ENCODE data around the gene RAP1GAP2.
A peak's percentile ranks its signal among the peaks of the same experiment; 100 is the strongest.
"Not testable (repeated sequence)": the region's sequence is repeated elsewhere in the genome, so short reads cannot be mapped to it uniquely, and the experiment has no call there.

Gene RAP1GAP2

GRCh38 chr17:3046753-3047152, 250.5 kb downstream of the RAP1GAP2 start:
- Histone ChIP-seq H3K79me2 (ENCODE audit: low read length) (no peaks in the 10 kb centered on the region), H3F3A (ENCODE audit: insufficient read depth, low read length) (no peaks in the 10 kb centered on the region), H3K9me2 (replicated peaks; ENCODE audit: insufficient read depth, low read length) (no peaks in the 10 kb centered on the region), H4K20me1 (ENCODE audit: insufficient read depth, low read length) (no peaks in the 10 kb centered on the region), H3K4me2 (ENCODE audit: low read depth, low read length) (no peak overlapping the region), H3K9ac (ENCODE audit: low read length) (no peak overlapping the region), H3K27me3 (replicated peaks; ENCODE audit: insufficient read depth, low read length) (peaks cover 26% of the 10 kb centered on the region), H3K4me3 (ENCODE audit: low read length) (no peak overlapping the region), H3K9me3 (replicated peaks; ENCODE audit: insufficient read depth, low read length) (no peaks in the 10 kb centered on the region), H3K27ac (ENCODE audit: low read length) (no peak overlapping the region), H3K36me3 (replicated peaks; ENCODE audit: insufficient read depth, low read length) (no peaks in the 10 kb centered on the region), H2AFZ (ENCODE audit: low read length) (no peak overlapping the region), H3K4me1 (ENCODE audit: low read length) (no peaks in the 10 kb centered on the region)
- no peak for DNase-seq
- TF ChIP-seq EZH2 (optimal IDR thresholded peaks at IDR 0.05; ENCODE audit: low read depth, low read length) (no peak), CTCF (IDR thresholded peaks at IDR 0.05; ENCODE audit: low read length) (no peak), EZH2phosphoT487 (IDR thresholded peaks at IDR 0.05; ENCODE audit: low read length) (no peak)

- no peaks in the 10 kb centered on the region for H3K4me1 ChIP-seq (ENCODE audit: low read length)
- peaks cover 18% of the 10 kb centered on the region for H3K27me3 ChIP-seq (replicated peaks; ENCODE audit: insufficient read depth, low read length)
- peak overlapping the region; percentile 55; the same call in 1 of the 2 replicates for H3K9ac ChIP-seq (ENCODE audit: low read length)
- TF ChIP-seq CTCF (IDR thresholded peaks at IDR 0.05; ENCODE audit: low read length) = peak; percentile 84
- TF ChIP-seq EZH2phosphoT487 (IDR thresholded peaks at IDR 0.05; ENCODE audit: low read length) = no peak
- H4K20me1 ChIP-seq (ENCODE audit: insufficient read depth, low read length) = no peaks in the 10 kb centered on the region
- H3K9me2 ChIP-seq (replicated peaks; ENCODE audit: insufficient read depth, low read length) = no peaks in the 10 kb centered on the region
- H3F3A ChIP-seq (ENCODE audit: insufficient read depth, low read length) = no peaks in the 10 kb centered on the region
- H3K36me3 ChIP-seq (replicated peaks; ENCODE audit: insufficient read depth, low read length) = no peaks in the 10 kb centered on the region
- no peaks in the 10 kb centered on the region for H3K79me2 ChIP-seq (ENCODE audit: low read length)
- peak; percentile 99 for DNase-seq
- H2AFZ ChIP-seq (ENCODE audit: low read length) = peak overlapping the region; percentile 98
- H3K4me2 ChIP-seq (ENCODE audit: low read depth, low read length) = peak overlapping the region; percentile 88
- H3K9me3 ChIP-seq (replicated peaks; ENCODE audit: insufficient read depth, low read length) = no peaks in the 10 kb centered on the region
- H3K27ac ChIP-seq (ENCODE audit: low read length) = no peak overlapping the region
- H3K4me3 ChIP-seq (ENCODE audit: low read length) = peak overlapping the region; percentile 75
Measured at GRCh38 chr17:3048727-3049471, 252.7 kb downstream of the RAP1GAP2 start.

- H3K79me2 ChIP-seq (ENCODE audit: low read length) = no peaks in the 10 kb centered on the region
- TF ChIP-seq EZH2phosphoT487 (IDR thresholded peaks at IDR 0.05; ENCODE audit: low read length) (no peak), CTCF (IDR thresholded peaks at IDR 0.05; ENCODE audit: low read length) (no peak), EZH2 (optimal IDR thresholded peaks at IDR 0.05; ENCODE audit: low read depth, low read length) (no peak)
- H3F3A ChIP-seq (ENCODE audit: insufficient read depth, low read length) = no peaks in the 10 kb centered on the region
- H3K4me1 ChIP-seq (ENCODE audit: low read length) = no peaks in the 10 kb centered on the region
- no peaks in the 10 kb centered on the region for H4K20me1 ChIP-seq (ENCODE audit: insufficient read depth, low read length)
- no peak overlapping the region for H3K4me2 ChIP-seq (ENCODE audit: low read depth, low read length)
- no peaks in the 10 kb centered on the region for H3K36me3 ChIP-seq (replicated peaks; ENCODE audit: insufficient read depth, low read length)
- peak overlapping the region; percentile 98; the same call in 1 of the 2 replicates for H2AFZ ChIP-seq (ENCODE audit: low read length)
- H3K9me3 ChIP-seq (replicated peaks; ENCODE audit: insufficient read depth, low read length) = no peaks in the 10 kb centered on the region
- H3K27ac ChIP-seq (ENCODE audit: low read length) = no peak overlapping the region
- peak overlapping the region; percentile 75; the same call in 1 of the 2 replicates for H3K4me3 ChIP-seq (ENCODE audit: low read length)
- DNase-seq = no peak
- no peaks in the 10 kb centered on the region for H3K9me2 ChIP-seq (replicated peaks; ENCODE audit: insufficient read depth, low read length)
- H3K27me3 ChIP-seq (replicated peaks; ENCODE audit: insufficient read depth, low read length) = peaks cover 11% of the 10 kb centered on the region
- H3K9ac ChIP-seq (ENCODE audit: low read length) = no peak overlapping the region
Measured at GRCh38 chr17:3049705-3050295, 253.6 kb downstream of the RAP1GAP2 start.

- not testable (repeated sequence) for H3K36me3 ChIP-seq (replicated peaks; ENCODE audit: insufficient read depth, low read length); H3F3A ChIP-seq (ENCODE audit: insufficient read depth, low read length); H3K79me2 ChIP-seq (ENCODE audit: low read length); H3K4me3 ChIP-seq (ENCODE audit: low read length); H3K4me1 ChIP-seq (ENCODE audit: low read length); H3K27me3 ChIP-seq (replicated peaks; ENCODE audit: insufficient read depth, low read length); H3K9me3 ChIP-seq (replicated peaks; ENCODE audit: insufficient read depth, low read length); H2AFZ ChIP-seq (ENCODE audit: low read length); H4K20me1 ChIP-seq (ENCODE audit: insufficient read depth, low read length); H3K9ac ChIP-seq (ENCODE audit: low read length); DNase-seq; H3K4me2 ChIP-seq (ENCODE audit: low read depth, low read length); H3K9me2 ChIP-seq (replicated peaks; ENCODE audit: insufficient read depth, low read length); H3K27ac ChIP-seq (ENCODE audit: low read length)
Measured at GRCh38 chr17:3054868-3055267, 258.6 kb downstream of the RAP1GAP2 start.

GRCh38 chr17:3062824-3063377, 266.7 kb downstream of the RAP1GAP2 start:
- H3K27ac ChIP-seq (ENCODE audit: low read length) = not testable (repeated sequence)

More at GRCh38 chr17:3062824-3063377, 266.7 kb downstream of the RAP1GAP2 start:
- H3K4me3 ChIP-seq (ENCODE audit: low read length); DNase-seq; H3K4me1 ChIP-seq (ENCODE audit: low read length); H3K79me2 ChIP-seq (ENCODE audit: low read length); H3K9ac ChIP-seq (ENCODE audit: low read length); H2AFZ ChIP-seq (ENCODE audit: low read length); H3K9me3 ChIP-seq (replicated peaks; ENCODE audit: insufficient read depth, low read length); H4K20me1 ChIP-seq (ENCODE audit: insufficient read depth, low read length); H3F3A ChIP-seq (ENCODE audit: insufficient read depth, low read length); H3K27me3 ChIP-seq (replicated peaks; ENCODE audit: insufficient read depth, low read length); H3K36me3 ChIP-seq (replicated peaks; ENCODE audit: insufficient read depth, low read length); H3K9me2 ChIP-seq (replicated peaks; ENCODE audit: insufficient read depth, low read length); H3K4me2 ChIP-seq (ENCODE audit: low read depth, low read length): not testable (repeated sequence)

Data from MM.1S (cell line).